Ovary (tissue), 3 donors: Measurements from ENCODE around the gene SRSF9.

ENCODE experiments used
- POLR2A ChIP-seq: fragments of 450-650 bp; IDR thresholded peaks from one replicate; pipeline ENCODE4 v1.6.1; 2017; ENCODE audit warnings: antibody characterized with exemption, mild to moderate bottlenecking, moderate library complexity
- TF ChIP-seq, protein P1 (sequence below), 3 donors: fragments of 450-650 bp in 2 of 3; fragments of 200-600 bp in 1 of 3; IDR thresholded peaks; one replicate each; pipeline versions ENCODE4 v1.5.1 to v1.8.0; 2016 to 2022; ENCODE audit warnings: antibody characterized with exemption in 3 of 3, mild to moderate bottlenecking in 1 of 3
- donor health status: DM: no; HTN: no; CAD: no.

DNA sequence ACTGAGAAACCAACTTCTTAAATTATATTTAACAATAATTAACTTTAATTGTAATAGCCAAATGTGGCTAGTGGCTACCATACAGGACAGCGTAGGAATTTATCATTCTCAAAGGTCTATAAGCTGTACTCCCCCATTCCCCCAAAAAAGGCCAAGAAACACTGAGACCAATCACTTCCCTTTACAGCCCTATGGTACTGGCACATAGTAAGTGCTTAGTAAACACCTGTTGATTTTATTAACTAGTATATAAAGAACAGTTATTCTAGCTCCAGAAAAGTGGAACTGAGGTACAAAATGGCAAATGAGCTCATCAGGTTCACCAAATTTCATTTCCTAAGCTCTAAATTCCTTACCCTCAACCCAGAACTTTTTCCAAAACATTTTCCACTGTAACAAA is 6.1 kb upstream of the SRSF9 start:
- TF ChIP-seq, protein P1, sequence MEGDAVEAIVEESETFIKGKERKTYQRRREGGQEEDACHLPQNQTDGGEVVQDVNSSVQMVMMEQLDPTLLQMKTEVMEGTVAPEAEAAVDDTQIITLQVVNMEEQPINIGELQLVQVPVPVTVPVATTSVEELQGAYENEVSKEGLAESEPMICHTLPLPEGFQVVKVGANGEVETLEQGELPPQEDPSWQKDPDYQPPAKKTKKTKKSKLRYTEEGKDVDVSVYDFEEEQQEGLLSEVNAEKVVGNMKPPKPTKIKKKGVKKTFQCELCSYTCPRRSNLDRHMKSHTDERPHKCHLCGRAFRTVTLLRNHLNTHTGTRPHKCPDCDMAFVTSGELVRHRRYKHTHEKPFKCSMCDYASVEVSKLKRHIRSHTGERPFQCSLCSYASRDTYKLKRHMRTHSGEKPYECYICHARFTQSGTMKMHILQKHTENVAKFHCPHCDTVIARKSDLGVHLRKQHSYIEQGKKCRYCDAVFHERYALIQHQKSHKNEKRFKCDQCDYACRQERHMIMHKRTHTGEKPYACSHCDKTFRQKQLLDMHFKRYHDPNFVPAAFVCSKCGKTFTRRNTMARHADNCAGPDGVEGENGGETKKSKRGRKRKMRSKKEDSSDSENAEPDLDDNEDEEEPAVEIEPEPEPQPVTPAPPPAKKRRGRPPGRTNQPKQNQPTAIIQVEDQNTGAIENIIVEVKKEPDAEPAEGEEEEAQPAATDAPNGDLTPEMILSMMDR (IDR thresholded peaks at IDR 0.05), result no peak
- no peak for TF ChIP-seq POLR2A
